ENCODE measurements around the gene MYO1B. TPM values are rescaled to one million over a fixed set of nuclear protein-coding genes. Genes with fewer than 3 reads are reported as not detected.
A peak's percentile ranks its signal among the peaks of the same experiment; 100 is the strongest.

The MYO1B gene
- total RNA-seq, 5 donors from 2014 or later (not counting 1 experiment from before 2014, with no cell fraction given) = 0.39 to 1.3 (median 0.73) TPM

DNA sequence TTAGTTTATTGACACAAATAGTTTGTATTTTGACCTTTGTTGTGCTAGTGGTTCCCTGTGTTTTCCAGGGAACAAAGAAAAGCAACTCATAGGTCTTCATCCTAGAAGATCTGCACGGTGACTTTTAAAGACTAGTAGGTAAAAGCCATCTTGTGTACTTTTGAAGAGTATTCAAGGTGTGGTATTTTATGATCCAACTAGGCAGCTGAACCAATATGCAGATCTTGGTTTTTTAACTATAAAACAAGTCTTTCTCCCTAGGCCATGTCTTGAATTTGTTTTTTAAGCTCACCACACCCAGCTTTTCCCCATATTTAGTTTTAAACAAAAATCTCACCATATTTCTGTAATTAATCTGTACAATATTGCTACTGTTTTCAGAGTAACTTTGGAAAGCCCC, 30.0 kb upstream of the MYO1B start:
- Histone ChIP-seq H3K4me1 (ENCODE audit: control insufficient read depth in 1 of 2, extremely low read depth in 1 of 2, insufficient read depth in 2 of 2, low read length in 2 of 2) (no peaks in the 10 kb centered on the region), H3K4me3 (ENCODE audit: control insufficient read depth in 1 of 2, extremely low read depth in 1 of 2, low read length in 1 of 2) (no peak overlapping the region), H3K27me3 (replicated peaks in 1 of 2; ENCODE audit: control insufficient read depth in 2 of 2, extremely low read depth in 1 of 2, insufficient read depth in 2 of 2, low read length in 1 of 2) (no peaks in the 10 kb centered on the region), H3K36me3 (ENCODE audit: control insufficient read depth in 2 of 2, extremely low read depth in 1 of 2, insufficient read depth in 1 of 2, low read length in 1 of 2) (no peaks in the 10 kb centered on the region), H3K27ac (ENCODE audit: low read length) (no peak overlapping the region), H3K9me3 (no peaks in the 10 kb centered on the region)
- ATAC-seq (replicated peaks in 1 of 4) (no peak), DNase-seq (no peak)
- no peak overlapping the region for H3K27ac Mint-ChIP-seq
- ChIA-PET POLR2A (no interaction called here), CTCF (interaction anchor here (0.9 to 1.4 kb wide), 3 partner anchors 9 to 60 kb away, joined by 3 read pairs; no protein-coding TSS in a partner anchor)
- WGBS (ENCODE audit: insufficient coverage) = no CpG with 5 or more reads among the region's 1 CpG
- H3K4me1 Mint-ChIP-seq = peaks cover 0 to 9% (median 0%) of the 10 kb centered on the region in 3 donors
- peaks cover 0 to 2% of the 10 kb centered on the region in 2 donors for H3K27me3 Mint-ChIP-seq
- H3K36me3 Mint-ChIP-seq = peaks cover 11% of the 10 kb centered on the region
- no peak overlapping the region for H3K4me3 Mint-ChIP-seq
- peaks cover 6 to 22% (median 14%) of the 10 kb centered on the region in 3 donors for H3K9me3 Mint-ChIP-seq

DNA sequence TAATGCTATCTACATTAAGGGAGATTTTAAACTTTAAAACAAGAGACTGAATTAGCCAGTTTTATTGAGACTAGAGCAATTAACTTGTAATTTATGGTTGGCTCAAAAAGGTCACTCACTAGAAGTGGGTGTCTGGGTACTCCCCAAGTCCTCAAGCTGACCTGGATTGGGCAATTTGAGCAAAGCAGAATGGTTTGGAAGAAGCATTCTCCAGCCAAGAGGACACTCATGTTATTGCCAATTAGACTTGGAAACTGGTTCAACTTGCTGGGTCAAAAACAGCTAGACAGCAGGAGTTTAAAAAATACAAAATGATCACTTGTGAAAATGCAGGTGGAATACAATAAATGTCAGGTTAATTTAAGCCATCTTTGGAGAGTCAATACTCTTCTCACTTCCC, 29.5 kb upstream of the MYO1B start:
- no peak overlapping the region for H3K27ac Mint-ChIP-seq
- H3K4me1 ChIP-seq (ENCODE audit: control insufficient read depth in 1 of 2, extremely low read depth in 1 of 2, insufficient read depth in 2 of 2, low read length in 2 of 2) = no peaks in the 10 kb centered on the region
- DNase-seq (no peak), ATAC-seq (replicated peaks in 1 of 4) (no peak)
- CTCF ChIA-PET = interaction anchor here (0.9 to 1.4 kb wide), 3 partner anchors 9 to 60 kb away, joined by 3 read pairs; no protein-coding TSS in a partner anchor
- no peaks in the 10 kb centered on the region for H3K9me3 ChIP-seq
- H3K36me3 ChIP-seq (ENCODE audit: control insufficient read depth in 2 of 2, extremely low read depth in 1 of 2, insufficient read depth in 1 of 2, low read length in 1 of 2) = no peaks in the 10 kb centered on the region
- no peak overlapping the region for H3K27ac ChIP-seq (ENCODE audit: low read length)
- no peaks in the 10 kb centered on the region for H3K27me3 ChIP-seq (replicated peaks in 1 of 2; ENCODE audit: control insufficient read depth in 2 of 2, extremely low read depth in 1 of 2, insufficient read depth in 2 of 2, low read length in 1 of 2)
- H3K36me3 Mint-ChIP-seq = peaks cover 11% of the 10 kb centered on the region
- no peak overlapping the region for H3K4me3 Mint-ChIP-seq
- H3K4me3 ChIP-seq (ENCODE audit: control insufficient read depth in 1 of 2, extremely low read depth in 1 of 2, low read length in 1 of 2) = no peak overlapping the region
- POLR2A ChIA-PET = no interaction called here
- peaks cover 10 to 18% (median 11%) of the 10 kb centered on the region in 3 donors for H3K9me3 Mint-ChIP-seq
- peaks cover 0 to 2% of the 10 kb centered on the region in 2 donors for H3K27me3 Mint-ChIP-seq
- H3K4me1 Mint-ChIP-seq = peaks cover 0 to 9% (median 0%) of the 10 kb centered on the region in 3 donors

DNA sequence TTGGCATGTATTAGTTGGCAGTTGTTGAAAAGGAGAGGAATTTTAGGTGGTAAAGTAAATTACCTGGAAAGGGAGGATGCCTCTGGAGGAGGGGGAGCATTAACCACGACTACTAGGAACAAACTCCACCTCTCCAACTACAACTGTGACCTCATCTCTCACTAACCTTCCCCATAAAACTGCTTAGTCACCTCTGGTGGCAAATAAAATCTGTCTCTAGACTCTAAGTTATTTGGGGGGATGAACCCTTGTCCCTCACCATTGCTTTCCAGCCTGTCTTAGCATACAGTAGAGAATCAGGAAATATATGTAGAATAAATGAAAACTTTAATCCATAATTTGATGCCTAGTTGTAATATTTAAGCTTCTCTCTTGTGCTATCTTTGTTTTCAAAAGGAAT, 27.6 kb upstream of the MYO1B start:
- Mint-ChIP-seq H3K36me3 (peaks cover 6% of the 10 kb centered on the region), H3K4me3 (no peak overlapping the region), H3K4me1 (peaks cover 0 to 9% (median 0%) of the 10 kb centered on the region in 3 donors), H3K27ac (no peak overlapping the region), H3K27me3 (peaks cover 0 to 2% of the 10 kb centered on the region in 2 donors), H3K9me3 (peaks cover 0 to 10% (median 8%) of the 10 kb centered on the region in 3 donors)
- POLR2A ChIA-PET = no interaction called here
- CTCF ChIA-PET = interaction anchor here (0.5 to 1.7 kb wide), 14 partner anchors 9 to 470 kb away, joined by 3 to 6 read pairs (median 4); no protein-coding TSS in a partner anchor
- Histone ChIP-seq H3K27ac (ENCODE audit: low read length) (no peak overlapping the region), H3K36me3 (ENCODE audit: control insufficient read depth in 2 of 2, extremely low read depth in 1 of 2, insufficient read depth in 1 of 2, low read length in 1 of 2) (no peaks in the 10 kb centered on the region), H3K9me3 (no peaks in the 10 kb centered on the region), H3K4me3 (ENCODE audit: control insufficient read depth in 1 of 2, extremely low read depth in 1 of 2, low read length in 1 of 2) (no peak overlapping the region), H3K27me3 (replicated peaks in 1 of 2; ENCODE audit: control insufficient read depth in 2 of 2, extremely low read depth in 1 of 2, insufficient read depth in 2 of 2, low read length in 1 of 2) (no peaks in the 10 kb centered on the region), H3K4me1 (ENCODE audit: control insufficient read depth in 1 of 2, extremely low read depth in 1 of 2, insufficient read depth in 2 of 2, low read length in 2 of 2) (no peaks in the 10 kb centered on the region)
- WGBS (ENCODE audit: insufficient coverage) = no CpG with 5 or more reads among the region's 1 CpG
- no peak for ATAC-seq (replicated peaks in 1 of 4)
- no peak for DNase-seq

DNA sequence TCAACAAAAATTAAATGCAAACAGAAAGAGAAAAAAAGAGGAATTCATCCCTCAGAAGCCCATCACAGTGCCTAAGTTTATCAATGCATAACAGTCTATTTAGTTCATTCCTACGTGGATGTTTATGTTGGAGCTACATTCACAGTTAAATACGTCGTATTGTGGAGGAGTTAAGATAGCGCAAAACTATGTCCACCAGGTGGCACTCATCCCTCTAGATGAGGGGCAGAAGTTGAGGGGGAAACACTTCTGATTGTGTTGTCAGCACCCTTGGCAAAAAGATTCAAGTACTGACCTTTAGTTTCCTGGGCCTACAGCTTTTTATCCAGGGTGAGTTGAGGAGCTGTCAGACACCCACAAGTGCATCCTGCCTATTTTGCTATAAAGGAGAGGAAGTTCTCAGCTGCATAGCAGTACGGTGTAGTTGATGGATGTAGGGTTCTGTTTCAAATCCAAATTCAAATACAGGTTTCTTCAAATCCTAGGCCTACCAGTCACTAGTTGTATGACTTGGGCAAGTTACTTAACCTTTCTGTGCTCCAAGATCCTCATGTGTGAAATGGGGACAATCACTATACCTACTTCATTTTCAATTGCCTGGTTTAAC, 26.8 kb upstream of the MYO1B start:
- Histone ChIP-seq H3K9me3 (no peaks in the 10 kb centered on the region), H3K4me3 (ENCODE audit: control insufficient read depth in 1 of 2, extremely low read depth in 1 of 2, low read length in 1 of 2) (no peak overlapping the region), H3K4me1 (ENCODE audit: control insufficient read depth in 1 of 2, extremely low read depth in 1 of 2, insufficient read depth in 2 of 2, low read length in 2 of 2) (no peaks in the 10 kb centered on the region), H3K36me3 (ENCODE audit: control insufficient read depth in 2 of 2, extremely low read depth in 1 of 2, insufficient read depth in 1 of 2, low read length in 1 of 2) (no peaks in the 10 kb centered on the region), H3K27ac (ENCODE audit: low read length) (no peak overlapping the region), H3K27me3 (replicated peaks in 1 of 2; ENCODE audit: control insufficient read depth in 2 of 2, extremely low read depth in 1 of 2, insufficient read depth in 2 of 2, low read length in 1 of 2) (no peaks in the 10 kb centered on the region)
- ChIA-PET POLR2A (no interaction called here), CTCF (interaction anchor here (0.6 to 2.0 kb wide), 15 partner anchors 9 to 944 kb away, joined by 3 to 6 read pairs (median 4); no protein-coding TSS in a partner anchor)
- Mint-ChIP-seq H3K4me3 (no peak overlapping the region), H3K27me3 (peaks cover 0 to 2% of the 10 kb centered on the region in 2 donors), H3K9me3 (peaks cover 0 to 10% (median under 1%) of the 10 kb centered on the region in 3 donors), H3K36me3 (peaks cover under 1% of the 10 kb centered on the region), H3K27ac (no peak overlapping the region), H3K4me1 (peaks cover 0 to 9% (median 0%) of the 10 kb centered on the region in 3 donors)
- ATAC-seq (replicated peaks in 1 of 4) = peak in 1 of 4 experiments; percentile 46
- 71% methylated on average over 3 of the region's 5 CpGs for WGBS (ENCODE audit: insufficient coverage)
- DNase-seq = peak in 16 of 35 experiments; percentile 11 to 60 (median 20)

DNA sequence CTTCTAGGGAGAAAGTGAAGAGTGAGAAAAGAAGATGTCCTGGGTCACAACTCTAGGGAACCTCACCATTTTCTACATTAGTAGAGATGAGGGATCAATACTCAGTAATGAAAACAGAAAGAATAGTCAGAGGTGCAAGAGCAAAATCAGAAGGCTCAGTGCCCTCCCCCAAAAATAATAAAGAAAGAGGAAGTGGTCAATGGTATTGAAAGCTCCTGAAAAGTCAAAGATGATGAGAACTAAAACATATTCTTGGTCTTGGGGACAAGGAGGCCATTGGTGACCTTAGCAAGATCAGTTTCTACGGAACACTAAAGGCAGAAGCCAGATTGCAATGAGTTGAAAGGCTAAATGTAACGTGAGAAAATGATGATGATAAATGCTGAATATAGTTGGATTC, 24.5 kb upstream of the MYO1B start:
- Mint-ChIP-seq H3K27me3 (peaks cover 0 to 2% of the 10 kb centered on the region in 2 donors), H3K27ac (no peak overlapping the region), H3K9me3 (peaks cover 0 to 5% (median 0%) of the 10 kb centered on the region in 3 donors), H3K4me3 (no peak overlapping the region), H3K36me3 (no peaks in the 10 kb centered on the region), H3K4me1 (peaks cover 0 to 9% (median 0%) of the 10 kb centered on the region in 3 donors)
- H3K36me3 ChIP-seq (ENCODE audit: control insufficient read depth in 2 of 2, extremely low read depth in 1 of 2, insufficient read depth in 1 of 2, low read length in 1 of 2) = no peaks in the 10 kb centered on the region
- no peak overlapping the region for H3K27ac ChIP-seq (ENCODE audit: low read length)
- no peaks in the 10 kb centered on the region for H3K9me3 ChIP-seq
- 90% methylated on average over 2 of the region's 2 CpGs for WGBS (ENCODE audit: insufficient coverage)
- ChIA-PET POLR2A (no interaction called here), CTCF (interaction anchor here in 1 of 2 donors (0.5 kb wide), 1 partner anchor 370 kb away, joined by 3 read pairs; no protein-coding TSS in a partner anchor)
- DNase-seq (no peak), ATAC-seq (replicated peaks in 1 of 4) (no peak)
- no peaks in the 10 kb centered on the region for H3K4me1 ChIP-seq (ENCODE audit: control insufficient read depth in 1 of 2, extremely low read depth in 1 of 2, insufficient read depth in 2 of 2, low read length in 2 of 2)
- H3K4me3 ChIP-seq (ENCODE audit: control insufficient read depth in 1 of 2, extremely low read depth in 1 of 2, low read length in 1 of 2) = no peak overlapping the region
- no peaks in the 10 kb centered on the region for H3K27me3 ChIP-seq (replicated peaks in 1 of 2; ENCODE audit: control insufficient read depth in 2 of 2, extremely low read depth in 1 of 2, insufficient read depth in 2 of 2, low read length in 1 of 2)

DNA sequence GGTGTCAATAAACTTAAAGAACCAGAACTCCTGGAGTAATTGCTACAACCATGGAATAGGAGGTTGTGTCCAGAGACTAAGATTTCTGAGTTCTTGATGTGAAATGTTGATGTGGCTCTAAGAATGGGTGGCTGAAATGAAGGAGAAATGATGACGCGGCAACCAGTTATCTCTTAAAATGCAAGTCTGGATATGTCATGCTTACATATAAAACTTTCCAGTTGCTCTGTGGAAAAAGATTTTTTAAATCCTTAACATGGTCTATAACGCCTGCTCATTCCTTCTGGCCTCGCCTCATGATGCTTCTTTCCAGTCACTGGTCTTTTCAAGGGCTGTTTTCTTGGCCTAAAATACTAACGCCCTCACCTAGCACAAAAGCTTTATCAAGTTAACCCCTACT, 23.5 kb upstream of the MYO1B start:
- Mint-ChIP-seq H3K4me3 (no peak overlapping the region), H3K27ac (no peak overlapping the region), H3K36me3 (no peaks in the 10 kb centered on the region), H3K9me3 (peaks cover 0 to 5% (median 0%) of the 10 kb centered on the region in 3 donors), H3K27me3 (peaks cover 0 to 2% of the 10 kb centered on the region in 2 donors), H3K4me1 (peaks cover 0 to 9% (median 0%) of the 10 kb centered on the region in 3 donors)
- H3K4me3 ChIP-seq (ENCODE audit: control insufficient read depth in 1 of 2, extremely low read depth in 1 of 2, low read length in 1 of 2) = no peak overlapping the region
- CTCF ChIA-PET = no interaction called here
- H3K27ac ChIP-seq (ENCODE audit: low read length) = no peak overlapping the region
- H3K4me1 ChIP-seq (ENCODE audit: control insufficient read depth in 1 of 2, extremely low read depth in 1 of 2, insufficient read depth in 2 of 2, low read length in 2 of 2) = no peaks in the 10 kb centered on the region
- 91% methylated on average over 3 of the region's 5 CpGs for WGBS (ENCODE audit: insufficient coverage)
- H3K9me3 ChIP-seq = no peaks in the 10 kb centered on the region
- no peaks in the 10 kb centered on the region for H3K36me3 ChIP-seq (ENCODE audit: control insufficient read depth in 2 of 2, extremely low read depth in 1 of 2, insufficient read depth in 1 of 2, low read length in 1 of 2)
- no peaks in the 10 kb centered on the region for H3K27me3 ChIP-seq (replicated peaks in 1 of 2; ENCODE audit: control insufficient read depth in 2 of 2, extremely low read depth in 1 of 2, insufficient read depth in 2 of 2, low read length in 1 of 2)
- POLR2A ChIA-PET = no interaction called here
- no peak for ATAC-seq (replicated peaks in 1 of 4)
- no peak for DNase-seq
